Cardiac fibroblast (primary cell): ENCODE results near the gene FGF7.
"Not testable (repeated sequence)": the region's sequence is repeated elsewhere in the genome, so short reads cannot be mapped to it uniquely, and the experiment has no call there.

Experiments
- DNase-seq, 2 donors: peaks; one replicate each; pipeline versions ENCODE4 v3.0.0 to v3.0.0-alpha.2; 2010; ENCODE audit warnings: low read depth in 2 of 2
- H3K4me3 ChIP-seq, 2 donors: replicated peaks in 1 of 2; 1 replicate in 1 of 2; 2 replicates in 1 of 2; pipeline ENCODE4 v1.5.1; 2011; ENCODE audit warnings: low read depth in 2 of 2, low read length in 2 of 2, mild to moderate bottlenecking in 2 of 2, moderate library complexity in 1 of 2
- TF ChIP-seq, protein P1 (sequence below): IDR thresholded peaks from one replicate; pipeline ENCODE4 v1.5.1; 2011; ENCODE audit warnings: low read depth, mild to moderate bottlenecking, low read length, inconsistent platforms

Gene FGF7

DNA sequence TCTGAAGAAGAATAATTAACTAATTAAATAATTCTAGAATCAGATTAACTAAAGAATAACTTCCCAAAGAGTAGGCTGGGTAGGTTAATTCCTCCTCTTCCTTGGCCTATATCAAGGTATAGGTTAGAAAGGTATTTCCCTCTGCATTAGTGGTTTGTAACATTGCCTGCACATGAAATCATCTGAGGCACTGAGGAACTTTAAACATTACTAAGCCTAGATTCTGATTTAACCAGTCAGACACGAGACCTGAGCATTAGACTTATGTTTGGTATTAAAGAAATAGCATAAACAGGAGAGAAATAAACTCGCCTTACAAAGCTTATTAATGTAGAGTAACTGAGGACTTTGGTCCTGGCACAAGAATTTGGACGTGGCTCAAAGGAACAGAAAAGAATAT lies 84.2 kb downstream of the FGF7 start:
- TF ChIP-seq, protein P1, sequence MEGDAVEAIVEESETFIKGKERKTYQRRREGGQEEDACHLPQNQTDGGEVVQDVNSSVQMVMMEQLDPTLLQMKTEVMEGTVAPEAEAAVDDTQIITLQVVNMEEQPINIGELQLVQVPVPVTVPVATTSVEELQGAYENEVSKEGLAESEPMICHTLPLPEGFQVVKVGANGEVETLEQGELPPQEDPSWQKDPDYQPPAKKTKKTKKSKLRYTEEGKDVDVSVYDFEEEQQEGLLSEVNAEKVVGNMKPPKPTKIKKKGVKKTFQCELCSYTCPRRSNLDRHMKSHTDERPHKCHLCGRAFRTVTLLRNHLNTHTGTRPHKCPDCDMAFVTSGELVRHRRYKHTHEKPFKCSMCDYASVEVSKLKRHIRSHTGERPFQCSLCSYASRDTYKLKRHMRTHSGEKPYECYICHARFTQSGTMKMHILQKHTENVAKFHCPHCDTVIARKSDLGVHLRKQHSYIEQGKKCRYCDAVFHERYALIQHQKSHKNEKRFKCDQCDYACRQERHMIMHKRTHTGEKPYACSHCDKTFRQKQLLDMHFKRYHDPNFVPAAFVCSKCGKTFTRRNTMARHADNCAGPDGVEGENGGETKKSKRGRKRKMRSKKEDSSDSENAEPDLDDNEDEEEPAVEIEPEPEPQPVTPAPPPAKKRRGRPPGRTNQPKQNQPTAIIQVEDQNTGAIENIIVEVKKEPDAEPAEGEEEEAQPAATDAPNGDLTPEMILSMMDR: no peak
- no peak overlapping the region for H3K4me3 ChIP-seq
- DNase-seq: no peak

DNA sequence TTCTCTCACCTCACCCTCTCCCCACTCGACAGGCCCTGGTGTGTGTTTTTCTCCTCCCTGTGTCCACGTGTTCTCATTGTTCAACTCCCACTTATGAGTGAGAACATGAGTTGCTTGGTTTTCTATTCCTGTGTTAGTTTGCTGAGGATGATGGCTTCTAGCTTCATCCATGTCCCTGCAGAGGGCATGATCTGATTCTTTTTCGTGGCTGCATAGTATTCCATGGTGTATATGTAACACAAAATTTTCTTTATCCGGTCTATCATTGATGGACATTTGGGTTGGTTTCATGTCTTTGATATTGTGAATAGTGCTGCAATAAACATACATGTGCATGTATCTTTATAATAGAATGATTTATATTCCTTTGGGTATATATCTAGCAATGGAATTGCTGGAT lies 89.7 kb downstream of the FGF7 start:
- not testable (repeated sequence) for DNase-seq, H3K4me3 ChIP-seq

DNA sequence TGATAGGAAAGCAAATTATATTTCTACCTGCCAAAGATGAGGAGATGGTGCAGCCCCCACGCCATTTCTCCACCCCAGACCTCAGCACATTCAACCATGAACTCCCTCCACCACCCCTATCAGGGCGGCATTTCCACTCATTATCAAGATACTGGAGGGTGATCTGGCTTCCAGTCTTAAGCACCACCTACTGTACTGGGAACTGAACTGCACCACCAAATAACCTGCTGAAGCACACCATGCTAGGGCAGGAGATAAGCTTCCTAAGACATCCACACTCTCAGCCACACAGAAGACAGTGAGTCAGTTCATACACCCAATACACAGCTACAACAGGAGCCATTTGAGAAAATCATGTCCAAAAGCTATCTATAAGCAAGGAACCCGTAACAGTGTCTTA lies 98.8 kb downstream of the FGF7 start:
- TF ChIP-seq, protein P1: peak; percentile 53
- no peak overlapping the region for H3K4me3 ChIP-seq
- DNase-seq: peak; percentile 17 to 48

DNA sequence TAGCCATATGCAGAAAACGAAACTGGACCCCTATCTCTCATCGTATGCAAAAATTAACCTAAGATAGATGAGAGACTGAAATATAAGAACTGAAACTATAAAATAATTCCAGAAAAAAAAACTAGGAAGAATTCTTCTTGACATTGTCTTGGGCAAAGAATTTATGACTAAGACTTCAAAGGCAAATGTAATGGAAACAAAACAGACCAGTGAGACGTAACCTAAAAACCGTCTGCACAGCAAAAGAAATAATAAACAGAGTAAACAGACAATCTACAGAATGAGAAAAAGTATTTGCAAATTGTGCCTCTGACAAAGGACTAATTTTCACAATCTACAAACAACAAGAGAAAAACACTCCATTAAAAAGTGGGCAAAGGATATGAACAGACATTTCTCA lies 105.2 kb downstream of the FGF7 start:
- TF ChIP-seq, protein P1: no peak
- DNase-seq: peak in 1 of 2 donors; percentile 18
- H3K4me3 ChIP-seq: no peak overlapping the region

DNA sequence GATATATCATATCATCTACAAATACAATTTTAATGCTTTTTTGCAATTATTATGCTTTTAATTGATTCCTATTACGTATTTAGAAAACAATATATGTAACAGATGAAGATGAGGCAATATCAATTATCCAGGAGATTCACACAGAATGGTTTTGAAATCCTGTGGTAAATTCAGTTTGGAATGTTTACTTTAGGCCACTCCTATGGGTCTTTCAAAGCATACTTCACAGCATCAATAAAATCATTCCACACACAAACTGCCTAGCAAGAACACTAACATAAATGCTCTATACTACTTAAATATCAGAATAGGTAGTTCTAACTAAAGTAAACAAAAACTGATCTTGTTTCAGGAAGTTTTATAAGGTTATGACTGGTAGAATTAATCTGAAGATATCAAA lies 107.0 kb downstream of the FGF7 start:
- TF ChIP-seq, protein P1: no peak
- peak in 1 of 2 donors; percentile 51 for DNase-seq
- H3K4me3 ChIP-seq: no peak overlapping the region
